Measurements from ENCODE around the gene OR2C1.

DNA sequence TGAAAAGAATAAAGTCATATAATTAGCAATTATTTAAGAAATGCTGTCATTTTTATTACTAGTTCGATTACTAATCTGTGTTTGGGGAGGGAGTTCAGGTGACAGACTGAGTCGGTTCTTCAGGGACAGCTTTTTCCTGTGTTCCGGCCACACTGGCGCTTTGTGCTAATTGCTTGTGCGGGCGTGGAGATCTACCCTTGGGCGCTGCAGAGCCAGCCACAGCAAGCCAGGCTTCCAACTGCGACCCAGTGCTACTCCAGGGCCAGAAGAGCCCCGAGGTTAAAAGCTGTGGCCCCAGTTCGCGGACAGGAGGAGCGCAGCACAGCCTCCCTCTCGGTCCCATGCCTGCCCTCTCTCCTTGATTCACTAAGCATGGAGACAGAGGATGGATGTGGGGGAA is 6.5 kb upstream of the OR2C1 start:
- TF ChIP-seq CTCF (IDR thresholded peaks at IDR 0.05 in 8 of 11, conservative IDR thresholded peaks at IDR 0.05 in 3 of 11) = no peak
- no peak for TF ChIP-seq POLR2A (IDR thresholded peaks at IDR 0.05)

All from spleen (tissue), 7 donors.